ENCODE results near the gene SNRPD3.
"Not testable (repeated sequence)": the region's sequence is repeated elsewhere in the genome, so short reads cannot be mapped to it uniquely, and the experiment has no call there.

SNRPD3 gene

DNA sequence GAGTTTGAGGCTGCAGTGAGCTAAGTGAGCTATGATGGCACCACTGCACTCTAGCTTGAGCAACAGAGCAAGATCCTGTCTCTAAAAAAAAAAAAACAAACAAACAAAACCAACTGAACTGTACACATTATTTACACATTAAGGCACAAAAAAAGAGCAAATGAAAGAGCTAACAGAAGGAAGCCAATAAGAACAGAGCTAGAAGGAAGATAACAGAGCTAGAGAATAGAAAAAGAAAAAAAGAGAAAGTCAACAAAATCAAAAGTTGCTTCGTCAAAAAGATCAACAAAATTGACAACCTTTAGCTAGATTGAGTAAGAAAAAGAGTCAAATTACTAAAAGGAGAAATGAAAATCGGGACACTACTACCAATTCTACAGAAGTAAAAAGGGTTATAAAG, 25.9 kb upstream of the SNRPD3 start:
- in situ Hi-C loops (cut with MboI; ENCODE audit: low pct_unique_long_range_greater_than_20kb, low sequenced_read_pairs, unreplicated experiment) = loop anchor here (10.0 kb wide), 1 partner anchor 205 kb away; no protein-coding TSS in a partner anchor
- DNase-seq (ENCODE audit: low spot score) = no peak
- TF ChIP-seq CTCF (IDR thresholded peaks at IDR 0.05; ENCODE audit: extremely low read depth, insufficient read depth, missing control alignments) = no peak

DNA sequence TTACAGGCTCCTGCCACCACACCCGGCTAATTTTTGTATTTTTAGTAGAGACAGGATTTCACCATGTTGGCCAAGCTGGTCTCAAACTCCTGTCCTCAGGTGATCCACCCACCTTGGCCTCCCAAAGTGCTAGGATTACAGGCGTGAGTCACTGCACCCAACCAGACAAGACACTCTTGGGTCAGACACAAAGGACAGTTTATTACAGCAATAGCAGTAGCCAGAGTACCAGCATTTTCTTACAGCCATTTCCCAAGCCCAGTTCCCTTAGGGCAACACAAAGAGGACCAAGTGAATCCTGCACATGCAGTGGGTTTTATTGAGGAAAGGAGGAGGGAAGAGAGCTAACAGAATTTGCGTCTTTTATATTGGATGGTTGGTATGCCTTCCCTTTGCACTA, 24.8 kb upstream of the SNRPD3 start:
- in situ Hi-C loops (cut with MboI; ENCODE audit: low pct_unique_long_range_greater_than_20kb, low sequenced_read_pairs, unreplicated experiment); DNase-seq (ENCODE audit: low spot score): not testable (repeated sequence)

- in situ Hi-C loops (cut with MboI; ENCODE audit: low pct_unique_long_range_greater_than_20kb, low sequenced_read_pairs, unreplicated experiment) = no loop called here
- no peak for TF ChIP-seq CTCF (IDR thresholded peaks at IDR 0.05; ENCODE audit: extremely low read depth, insufficient read depth, missing control alignments)
- DNase-seq (ENCODE audit: low spot score) = no peak
Observed at GRCh38 chr22:24532075-24532474, 23.7 kb upstream of the SNRPD3 start.

GRCh38 chr22:24535348-24535747, 20.5 kb upstream of the SNRPD3 start:
- TF ChIP-seq CTCF (IDR thresholded peaks at IDR 0.05; ENCODE audit: extremely low read depth, insufficient read depth, missing control alignments) = no peak
- no peak for DNase-seq (ENCODE audit: low spot score)
- in situ Hi-C loops (cut with MboI; ENCODE audit: low pct_unique_long_range_greater_than_20kb, low sequenced_read_pairs, unreplicated experiment) = no loop called here

DNA sequence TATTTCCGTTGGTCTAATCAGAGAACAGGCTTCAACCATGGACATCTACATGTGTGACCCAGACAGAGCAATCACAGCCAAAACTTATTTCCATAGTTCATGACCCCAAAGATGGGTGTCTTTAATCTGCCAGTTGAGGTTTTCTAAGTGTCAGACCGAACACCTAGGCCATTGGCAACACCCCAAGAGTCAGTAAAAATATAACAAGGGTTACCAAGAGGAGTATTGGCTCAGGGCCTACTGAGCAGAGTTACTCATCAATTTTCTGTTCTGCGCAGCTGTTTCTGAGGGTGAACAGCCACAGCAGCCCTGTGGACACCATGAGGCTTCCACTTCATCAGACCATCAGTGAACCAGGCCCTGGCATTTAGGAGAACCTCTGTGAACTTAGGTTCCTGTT, 19.7 kb upstream of the SNRPD3 start:
- no peak for TF ChIP-seq CTCF (IDR thresholded peaks at IDR 0.05; ENCODE audit: extremely low read depth, insufficient read depth, missing control alignments)
- in situ Hi-C loops (cut with MboI; ENCODE audit: low pct_unique_long_range_greater_than_20kb, low sequenced_read_pairs, unreplicated experiment) = no loop called here

DNA sequence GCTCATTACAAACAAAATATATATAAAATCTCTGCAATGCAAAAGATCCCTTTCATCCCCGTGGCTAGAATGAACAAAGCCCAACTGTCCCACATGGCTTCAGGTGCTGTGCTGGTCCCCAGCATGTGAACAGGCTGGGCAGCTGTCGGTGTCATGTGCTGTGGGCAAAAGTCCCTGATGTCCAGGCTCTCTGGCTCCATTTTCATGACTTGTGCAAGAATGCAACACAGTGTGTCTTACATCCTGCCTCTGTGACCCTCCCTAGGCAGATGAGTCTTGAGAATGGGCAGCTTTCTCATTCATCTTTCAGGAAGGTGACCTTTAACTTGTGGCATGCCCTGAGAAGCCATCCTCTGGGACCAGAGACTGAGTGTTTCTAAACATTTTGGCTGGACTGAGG, 15.3 kb upstream of the SNRPD3 start:
- no peak for TF ChIP-seq CTCF (IDR thresholded peaks at IDR 0.05; ENCODE audit: extremely low read depth, insufficient read depth, missing control alignments)
- DNase-seq (ENCODE audit: low spot score) = no peak
- in situ Hi-C loops (cut with MboI; ENCODE audit: low pct_unique_long_range_greater_than_20kb, low sequenced_read_pairs, unreplicated experiment) = no loop called here

More for the DNA sequence above, 19.7 kb upstream of the SNRPD3 start:
- no peak for DNase-seq (ENCODE audit: low spot score)

DNA sequence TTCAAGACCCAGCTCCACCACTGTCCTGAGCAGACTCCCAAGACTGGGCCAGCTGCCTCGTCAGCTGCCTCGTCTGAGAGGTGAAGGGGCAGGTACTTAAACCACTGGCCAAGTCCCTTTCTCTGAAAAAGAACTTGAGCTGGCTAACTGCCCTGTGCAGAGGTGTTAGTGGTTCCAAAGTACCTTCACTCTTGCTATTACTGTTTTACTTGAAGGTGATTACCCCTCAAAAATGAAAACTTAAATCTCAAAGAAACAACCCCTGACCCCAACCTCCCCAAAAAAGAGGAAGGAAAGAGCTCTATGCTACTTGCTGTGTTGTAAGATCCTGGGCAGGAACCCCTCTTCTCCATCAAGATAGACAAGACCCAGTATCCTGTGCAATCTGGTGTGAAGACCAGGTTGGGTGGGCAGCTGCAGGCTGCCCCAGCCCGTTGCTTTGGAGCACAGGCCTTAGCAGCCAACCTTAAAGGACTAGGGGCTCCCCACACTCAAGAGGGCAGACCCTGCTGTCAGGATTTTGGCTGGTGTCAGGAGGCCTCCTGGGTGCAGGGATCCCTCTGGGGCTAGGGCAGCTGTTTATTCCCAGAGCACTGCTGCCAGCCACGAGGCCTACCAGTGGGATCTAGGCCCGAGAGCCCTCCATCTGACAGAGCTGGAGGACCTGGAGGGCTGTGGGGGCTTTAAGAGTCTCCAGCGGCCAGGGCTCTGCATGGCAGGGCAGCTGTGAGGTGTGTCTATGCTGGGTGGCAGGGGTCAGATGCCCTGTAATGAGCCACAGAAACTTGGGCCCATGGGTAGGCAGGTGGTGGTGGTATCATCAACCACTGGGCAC, 13.9 kb upstream of the SNRPD3 start:
- no peak for DNase-seq (ENCODE audit: low spot score)
- TF ChIP-seq CTCF (IDR thresholded peaks at IDR 0.05; ENCODE audit: extremely low read depth, insufficient read depth, missing control alignments) = no peak
- in situ Hi-C loops (cut with MboI; ENCODE audit: low pct_unique_long_range_greater_than_20kb, low sequenced_read_pairs, unreplicated experiment) = no loop called here

Measured in GM13977 (cell line).